Measurements from ENCODE around the gene MORN4. TPM values are rescaled to one million over a fixed set of nuclear protein-coding genes. Genes with fewer than 3 reads are reported as not detected.
A peak's percentile ranks its signal among the peaks of the same experiment; 100 is the strongest.

Gene MORN4
- total and polyA plus RNA-seq, 2 of the 13 experiments (the other 11 are each of a cell fraction or from before 2014, with no cell fraction given), result 3.4 to 9.1 TPM

GRCh38 chr10:97632949-97633884 lies at the start of gene MORN4 (continued):
- no peak for TF ChIP-seq ZNF513 (CRISPR knock-in tag; conservative IDR thresholded peaks at IDR 0.05)
- no peak for TF ChIP-seq CHCHD3 (CRISPR knock-in tag; IDR thresholded peaks at IDR 0.05)
- TF ChIP-seq ZNF318 (CRISPR knock-in tag; IDR thresholded peaks at IDR 0.05), result peak; percentile 53; the same call in 1 of the 2 replicates
- TF ChIP-seq E2F1 (CRISPR knock-in tag; IDR thresholded peaks at IDR 0.05), result 0 out of 2 replicates have a peak, but pooled peaks have one; percentile 44
- TF ChIP-seq ZNF274 (CRISPR knock-in tag; IDR thresholded peaks at IDR 0.05), result 0 out of 2 replicates have a peak, but pooled peaks have one; percentile 18
- TF ChIP-seq FOXK2 (IDR thresholded peaks at IDR 0.05), result peak; percentile 18; the same call in 1 of the 2 replicates
- peak; percentile 49; the same call in 1 of the 2 replicates for TF ChIP-seq BORCS8-MEF2B (CRISPR knock-in tag; IDR thresholded peaks at IDR 0.05)
- no peak for TF ChIP-seq RBAK (CRISPR knock-in tag; IDR thresholded peaks at IDR 0.05)
- no peak for TF ChIP-seq ETV6 (CRISPR knock-in tag; conservative IDR thresholded peaks at IDR 0.05)
- TF ChIP-seq LBX2 (CRISPR knock-in tag; IDR thresholded peaks at IDR 0.05; ENCODE audit: borderline replicate concordance), result 0 out of 2 replicates have a peak, but pooled peaks have one; percentile 68
- TF ChIP-seq ZBTB7A (CRISPR knock-in tag; IDR thresholded peaks at IDR 0.05), result peak; percentile 60; the same call in 1 of the 2 replicates
- peak; percentile 100 for TF ChIP-seq HOXA3 (CRISPR knock-in tag; IDR thresholded peaks at IDR 0.05)
- no peak for TF ChIP-seq ZNF530 (CRISPR knock-in tag; IDR thresholded peaks at IDR 0.05; ENCODE audit: low read depth)
- TF ChIP-seq ZBTB49 (CRISPR knock-in tag; IDR thresholded peaks at IDR 0.05; ENCODE audit: borderline replicate concordance), result no peak

Measured in HepG2 (cell line).